ENCODE data around the gene ICAM4. TPM values are rescaled to one million over a fixed set of nuclear protein-coding genes. Genes with fewer than 3 reads are reported as not detected.

Gene ICAM4
- total and polyA plus RNA-seq, 2 of the 13 experiments (the other 11 are each of a cell fraction or from before 2014, with no cell fraction given) = 2.9 to 4.0 TPM

- WGBS (ENCODE audit: low lambda C conversion rate) = 95% methylated on average over 2 of the region's 4 CpGs
Measured at GRCh38 chr19:10285393-10285792, 1.4 kb upstream of the ICAM4 start.

GRCh38 chr19:10288662-10289166 lies 2.0 kb downstream of the ICAM4 start:
- Histone ChIP-seq H3K4me1 (ENCODE audit: insufficient read depth, low read length) (peaks cover 70% of the 10 kb centered on the region), H3K79me2 (ENCODE audit: insufficient read depth, low read length) (no peaks in the 10 kb centered on the region), H3K4me3 (replicated peaks in 1 of 3; ENCODE audit: insufficient read depth in 1 of 3, low read depth in 2 of 3, low read length in 3 of 3) (peak overlapping the region; percentile 24 to 79 (median 52); a peak in 5 of 6 replicates), H3K36me3 (replicated peaks in 1 of 2; ENCODE audit: control insufficient read depth in 1 of 2, insufficient read depth in 2 of 2, low read length in 2 of 2) (peaks cover 12 to 18% of the 10 kb centered on the region in 2 experiments), H3K27ac (ENCODE audit: extremely low read length, insufficient read depth, low read length) (no peak overlapping the region), H4K20me1 (ENCODE audit: insufficient read depth, low read length) (0 out of 2 replicates have a peak, but pooled peaks cover 6% of the 10 kb centered on the region), H3K27me3 (ENCODE audit: control insufficient read depth in 1 of 2, insufficient read depth in 2 of 2, low read length in 2 of 2) (peaks cover 0 to 20% of the 10 kb centered on the region in 2 experiments; a peak in 3 of 5 replicates), H2AFZ (ENCODE audit: low read length) (no peak overlapping the region), H3K9me3 (ENCODE audit: low read length) (no peaks in the 10 kb centered on the region), H3K9ac (ENCODE audit: insufficient read depth, low read depth, low read length) (peak overlapping the region; percentile 34; the same call in 1 of the 2 replicates), H3K4me2 (ENCODE audit: low read depth, low read length) (peak overlapping the region; percentile 97)
- peak; percentile 65 for ATAC-seq
- CTCF ChIA-PET (ENCODE audit: low intra/inter-chr PET ratio, low total read pairs) = no interaction called here
- 2% methylated on average over 21 of the region's 23 CpGs for WGBS (ENCODE audit: low lambda C conversion rate)
- peak; percentile 87 for FAIRE-seq
- DNase-seq (ENCODE audit: low spot score) = peak; percentile 77
- POLR2A ChIA-PET = interaction anchor here (0.5 to 7.3 kb wide), 12 partner anchors 9 to 182 kb away, joined by 3 to 149 read pairs (median 4); partner anchors contain the start of genes ICAM1, PPAN, RAVER1 and TYK2
- no TSS peak for BruUV-seq (replicated peaks)
- intact Hi-C loops (cut with micrococcal nuclease; ENCODE audit: unreplicated experiment) = no loop called here
- in situ Hi-C loops (cut with HindIII; ENCODE audit: extremely low pct_ligation_motif_present, low pct_unique_long_range_greater_than_20kb) = no loop called here
- TF ChIP-seq STAG1 (CRISPR knock-in tag; IDR thresholded peaks at IDR 0.05) (no peak), FOXO1 (CRISPR knock-in tag; IDR thresholded peaks at IDR 0.05) (no peak), ZNF136 (CRISPR knock-in tag; IDR thresholded peaks at IDR 0.05; ENCODE audit: low read depth) (peak; percentile 59), ZNF564 (CRISPR knock-in tag; IDR thresholded peaks at IDR 0.05) (0 out of 2 replicates have a peak, but pooled peaks have one; percentile 22), ARID4A (CRISPR knock-in tag; IDR thresholded peaks at IDR 0.05; ENCODE audit: borderline replicate concordance) (peak; percentile 40; the same call in 1 of the 2 replicates), DZIP1 (CRISPR knock-in tag; IDR thresholded peaks at IDR 0.05) (no peak), ZNF557 (CRISPR knock-in tag; IDR thresholded peaks at IDR 0.05) (no peak)

More at GRCh38 chr19:10285393-10285792, 1.4 kb upstream of the ICAM4 start:
- BruUV-seq (replicated peaks) = TSS peak; percentile 67
- ChIA-PET POLR2A (interaction anchor here (1.0 to 7.3 kb wide), 5 partner anchors 14 to 49 kb away, joined by 3 to 149 read pairs (median 6); partner anchors contain the start of genes ICAM1 and RAVER1), CTCF (ENCODE audit: low intra/inter-chr PET ratio, low total read pairs) (no interaction called here)
- ATAC-seq (no peak), FAIRE-seq (no peak), DNase-seq (ENCODE audit: low spot score) (no peak)
- peaks cover 19 to 26% of the 10 kb centered on the region in 2 experiments for H3K36me3 ChIP-seq (replicated peaks in 1 of 2; ENCODE audit: control insufficient read depth in 1 of 2, insufficient read depth in 2 of 2, low read length in 2 of 2)
- in situ Hi-C loops (cut with HindIII; ENCODE audit: extremely low pct_ligation_motif_present, low pct_unique_long_range_greater_than_20kb) (no loop called here), intact Hi-C loops (cut with micrococcal nuclease; ENCODE audit: unreplicated experiment) (no loop called here)
- H3K4me3 ChIP-seq (replicated peaks in 1 of 3; ENCODE audit: insufficient read depth in 1 of 3, low read depth in 2 of 3, low read length in 3 of 3) = no peak overlapping the region
- no peak overlapping the region for H3K9ac ChIP-seq (ENCODE audit: insufficient read depth, low read depth, low read length)
- no peaks in the 10 kb centered on the region for H3K79me2 ChIP-seq (ENCODE audit: insufficient read depth, low read length)
- H2AFZ ChIP-seq (ENCODE audit: low read length) = no peak overlapping the region
- H3K27ac ChIP-seq (ENCODE audit: extremely low read length, insufficient read depth, low read length) = no peak overlapping the region
- peaks cover 53% of the 10 kb centered on the region for H3K4me1 ChIP-seq (ENCODE audit: insufficient read depth, low read length)
- no peaks in the 10 kb centered on the region for H3K9me3 ChIP-seq (ENCODE audit: low read length)
- H3K27me3 ChIP-seq (ENCODE audit: control insufficient read depth in 1 of 2, insufficient read depth in 2 of 2, low read length in 2 of 2) = peaks cover 0 to 6% of the 10 kb centered on the region in 2 experiments; a peak in 3 of 5 replicates
- no peak overlapping the region for H3K4me2 ChIP-seq (ENCODE audit: low read depth, low read length)
- H4K20me1 ChIP-seq (ENCODE audit: insufficient read depth, low read length) = 0 out of 2 replicates have a peak, but pooled peaks cover 6% of the 10 kb centered on the region
- no peak for TF ChIP-seq FLYWCH1 (CRISPR knock-in tag; IDR thresholded peaks at IDR 0.05)
- 0 out of 2 replicates have a peak, but pooled peaks have one; percentile 33 for TF ChIP-seq RBFOX2 (IDR thresholded peaks at IDR 0.05; ENCODE audit: low read depth, low read length)
